Keratinocyte (primary cell): ENCODE results near the gene CNGA3. TPM values are rescaled to one million over a fixed set of nuclear protein-coding genes. Genes with fewer than 3 reads are reported as not detected.

Source experiments
- DNase-seq: peaks from one replicate; pipeline ENCODE4 v3.0.0-alpha.2; 2011; ENCODE audit warnings: low read depth, missing footprints, low spot score
- FAIRE-seq: peaks from 2 replicates; lab custom pipeline; 2011; peaks lifted over from hg19 to GRCh38; lab: Jason Lieb, UNC
- H2AFZ ChIP-seq: 2 replicates; pipeline ENCODE4 v1.6.0; 2012; ENCODE audit warnings: low read length, control low read depth, inconsistent platforms; ENCODE audit not compliant: control insufficient read depth
- H3K27ac ChIP-seq: 2 replicates; pipeline ENCODE4 v1.5.1; 2011; ENCODE audit warnings: low read length; ENCODE audit not compliant: control insufficient read depth, insufficient read depth
- H3K27me3 ChIP-seq: 3 replicates; pipeline ENCODE4 v1.6.0; 2011; ENCODE audit warnings: low read length; ENCODE audit not compliant: control insufficient read depth, insufficient read depth; ENCODE audit errors: extremely low read depth
- H3K36me3 ChIP-seq, 2 experiments: 2 replicates in 1 of 2; 3 replicates in 1 of 2; pipeline ENCODE4 v1.5.1; 2011; ENCODE audit warnings: low read length in 2 of 2, mild to moderate bottlenecking in 1 of 2; ENCODE audit not compliant: control insufficient read depth in 2 of 2, insufficient read depth in 2 of 2; ENCODE audit errors: extremely low read depth in 1 of 2
- H3K4me1 ChIP-seq: 3 replicates; pipeline ENCODE4 v1.5.1; 2011; ENCODE audit warnings: low read length; ENCODE audit not compliant: control insufficient read depth, insufficient read depth; ENCODE audit errors: extremely low read depth
- H3K4me2 ChIP-seq: 3 replicates; pipeline ENCODE4 v1.6.0; 2011; ENCODE audit warnings: low read depth, low read length; ENCODE audit not compliant: control insufficient read depth, insufficient read depth; ENCODE audit errors: extremely low read depth
- H3K4me3 ChIP-seq, 3 experiments: fragments of 200-600 bp in 1 of 3; sonication (generic) in 1 of 3; 2 replicates in 2 of 3; 3 replicates in 1 of 3; pipeline ENCODE4 v1.5.1; 2011 to 2016; ENCODE audit warnings: low read length in 3 of 3, mild to moderate bottlenecking in 3 of 3, control low read depth in 2 of 3, inconsistent platforms in 1 of 3, low read depth in 1 of 3, mixed read lengths in 1 of 3, mixed run types in 1 of 3, moderate library complexity in 1 of 3; ENCODE audit not compliant: control insufficient read depth in 2 of 3, insufficient read depth in 2 of 3; ENCODE audit errors: extremely low read depth in 1 of 3
- H3K79me2 ChIP-seq: 2 replicates; pipeline ENCODE4 v1.6.0; 2012; ENCODE audit warnings: low read length; ENCODE audit not compliant: control insufficient read depth, insufficient read depth
- H3K9ac ChIP-seq: 3 replicates; pipeline ENCODE4 v1.6.0; 2011; ENCODE audit warnings: low read length; ENCODE audit not compliant: control insufficient read depth, insufficient read depth; ENCODE audit errors: extremely low read depth
- H3K9me1 ChIP-seq: 3 replicates; pipeline ENCODE4 v1.6.0; 2011; ENCODE audit warnings: low read length; ENCODE audit not compliant: control insufficient read depth, insufficient read depth; ENCODE audit errors: extremely low read depth
- H3K9me3 ChIP-seq: 2 replicates; pipeline ENCODE4 v1.5.1; 2012; ENCODE audit warnings: low read depth, low read length; ENCODE audit not compliant: control insufficient read depth
- H4K20me1 ChIP-seq: 3 replicates; pipeline ENCODE4 v1.6.0; 2011; ENCODE audit warnings: low read length; ENCODE audit not compliant: control insufficient read depth, insufficient read depth; ENCODE audit errors: extremely low read depth
- EZH2 ChIP-seq: IDR thresholded peaks from one replicate; pipeline ENCODE4 v1.6.1; 2012; ENCODE audit warnings: inconsistent platforms, mild to moderate bottlenecking, low read length, moderate library complexity
- dilution Hi-C: fragments of 300-500 bp; cut with MboI; formaldehyde crosslinking; loops from one replicate; pipeline ENCODE4 v1.7.0; 2020; ENCODE audit warnings: low sequenced_read_pairs; ENCODE audit not compliant: extremely low pct_ligation_motif_present
- polyA plus RNA-seq, 5 experiments: library from polyadenylated mRNA; depleted of rRNA in 3 of 5; stranded (reverse) in 3 of 5; stranded (forward) in 1 of 5; unstranded in 1 of 5; fragments of >200 nt; gene quantifications; 1 replicate in 1 of 5; 2 replicates in 3 of 5; 3 replicates in 1 of 5; pipeline versions ENCODE4 v1.2.1 to v1.2.3, GENCODE V29; 2011 to 2012; ENCODE audit warnings: missing spikeins in 2 of 5, low read depth in 1 of 5, low replicate concordance in 1 of 5
- TF ChIP-seq, protein P1 (sequence below), 3 experiments: IDR thresholded peaks in 1 of 3; conservative IDR thresholded peaks in 1 of 3; optimal IDR thresholded peaks in 1 of 3; 2 replicates in 2 of 3; 3 replicates in 1 of 3; pipeline versions ENCODE3 to v1.5.1; 2011; ENCODE audit warnings: low read length in 3 of 3, mild to moderate bottlenecking in 3 of 3, moderate library complexity in 2 of 3, control low read depth in 1 of 3, inconsistent platforms in 1 of 3; ENCODE audit not compliant: insufficient read depth in 2 of 3; ENCODE audit errors: extremely low read depth in 1 of 3

CNGA3 gene
- polyA plus RNA-seq, 1 donor (not counting 4 experiments of a cell fraction or from before 2014, with no cell fraction given): 0.01 TPM

GRCh38 chr2:98377544-98377943 lies 31.3 kb downstream of the CNGA3 start:
- TF ChIP-seq EZH2: no peak
- TF ChIP-seq, protein P1, sequence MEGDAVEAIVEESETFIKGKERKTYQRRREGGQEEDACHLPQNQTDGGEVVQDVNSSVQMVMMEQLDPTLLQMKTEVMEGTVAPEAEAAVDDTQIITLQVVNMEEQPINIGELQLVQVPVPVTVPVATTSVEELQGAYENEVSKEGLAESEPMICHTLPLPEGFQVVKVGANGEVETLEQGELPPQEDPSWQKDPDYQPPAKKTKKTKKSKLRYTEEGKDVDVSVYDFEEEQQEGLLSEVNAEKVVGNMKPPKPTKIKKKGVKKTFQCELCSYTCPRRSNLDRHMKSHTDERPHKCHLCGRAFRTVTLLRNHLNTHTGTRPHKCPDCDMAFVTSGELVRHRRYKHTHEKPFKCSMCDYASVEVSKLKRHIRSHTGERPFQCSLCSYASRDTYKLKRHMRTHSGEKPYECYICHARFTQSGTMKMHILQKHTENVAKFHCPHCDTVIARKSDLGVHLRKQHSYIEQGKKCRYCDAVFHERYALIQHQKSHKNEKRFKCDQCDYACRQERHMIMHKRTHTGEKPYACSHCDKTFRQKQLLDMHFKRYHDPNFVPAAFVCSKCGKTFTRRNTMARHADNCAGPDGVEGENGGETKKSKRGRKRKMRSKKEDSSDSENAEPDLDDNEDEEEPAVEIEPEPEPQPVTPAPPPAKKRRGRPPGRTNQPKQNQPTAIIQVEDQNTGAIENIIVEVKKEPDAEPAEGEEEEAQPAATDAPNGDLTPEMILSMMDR (optimal IDR thresholded peaks at IDR 0.05 in 1 of 3, IDR thresholded peaks at IDR 0.05 in 1 of 3, conservative IDR thresholded peaks at IDR 0.05 in 1 of 3; ENCODE audit: extremely low read depth in 1 of 3, insufficient read depth in 2 of 3, low read length in 3 of 3): no peak
- H3K9me3 ChIP-seq: no peaks in the 10 kb centered on the region
- H3K4me1 ChIP-seq: no peaks in the 10 kb centered on the region
- H3K4me3 ChIP-seq: no peak overlapping the region
- H4K20me1 ChIP-seq: no peaks in the 10 kb centered on the region
- dilution Hi-C loops: no loop called here
- H3K27me3 ChIP-seq: peaks cover 61% of the 10 kb centered on the region
- no peak overlapping the region for H3K9ac ChIP-seq
- no peaks in the 10 kb centered on the region for H3K9me1 ChIP-seq
- no peak overlapping the region for H2AFZ ChIP-seq
- H3K4me2 ChIP-seq: no peak overlapping the region
- H3K27ac ChIP-seq: no peak overlapping the region
- FAIRE-seq (no peak), DNase-seq (no peak)
- no peaks in the 10 kb centered on the region for H3K79me2 ChIP-seq
- H3K36me3 ChIP-seq: no peaks in the 10 kb centered on the region

DNA sequence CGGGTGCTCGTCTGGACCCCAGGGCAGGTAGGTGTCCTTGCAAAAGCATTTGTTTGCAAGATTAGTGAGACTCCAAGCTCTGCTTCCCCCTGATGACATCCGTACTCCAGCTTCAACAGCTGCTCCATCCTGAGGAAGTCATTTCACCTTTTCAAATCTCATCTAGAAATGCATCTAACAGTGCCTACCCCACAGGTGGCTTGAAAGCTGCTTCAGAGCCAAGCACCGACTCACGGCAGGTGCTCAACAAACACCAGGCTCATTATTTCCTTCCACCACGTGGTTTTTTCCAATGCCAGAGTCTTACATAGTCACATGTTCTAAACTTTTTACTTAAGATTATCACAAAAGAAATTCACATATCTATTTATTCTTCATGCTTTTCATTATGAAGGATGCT lies 31.9 kb downstream of the CNGA3 start:
- H3K79me2 ChIP-seq: no peaks in the 10 kb centered on the region
- DNase-seq (no peak), FAIRE-seq (no peak)
- H3K9me3 ChIP-seq: no peaks in the 10 kb centered on the region
- no peaks in the 10 kb centered on the region for H3K9me1 ChIP-seq
- no peak overlapping the region for H3K4me3 ChIP-seq
- no peak overlapping the region for H3K4me2 ChIP-seq
- no peaks in the 10 kb centered on the region for H3K36me3 ChIP-seq
- H3K4me1 ChIP-seq: no peaks in the 10 kb centered on the region
- no peak overlapping the region for H3K27ac ChIP-seq
- no peak overlapping the region for H3K9ac ChIP-seq
- H2AFZ ChIP-seq: no peak overlapping the region
- dilution Hi-C loops: no loop called here
- H4K20me1 ChIP-seq: no peaks in the 10 kb centered on the region
- TF ChIP-seq, protein P1 (optimal IDR thresholded peaks at IDR 0.05 in 1 of 3, IDR thresholded peaks at IDR 0.05 in 1 of 3, conservative IDR thresholded peaks at IDR 0.05 in 1 of 3; ENCODE audit: extremely low read depth in 1 of 3, insufficient read depth in 2 of 3, low read length in 3 of 3): no peak
- no peak for TF ChIP-seq EZH2
- peaks cover 61% of the 10 kb centered on the region for H3K27me3 ChIP-seq
